ENCODE data around the gene AHCYL1. TPM values are rescaled to one million over a fixed set of nuclear protein-coding genes. Genes with fewer than 3 reads are reported as not detected.
A peak's percentile ranks its signal among the peaks of the same experiment; 100 is the strongest.

AHCYL1 gene
- total RNA-seq, 1 donor from 2014 or later, result 60.5 TPM

DNA sequence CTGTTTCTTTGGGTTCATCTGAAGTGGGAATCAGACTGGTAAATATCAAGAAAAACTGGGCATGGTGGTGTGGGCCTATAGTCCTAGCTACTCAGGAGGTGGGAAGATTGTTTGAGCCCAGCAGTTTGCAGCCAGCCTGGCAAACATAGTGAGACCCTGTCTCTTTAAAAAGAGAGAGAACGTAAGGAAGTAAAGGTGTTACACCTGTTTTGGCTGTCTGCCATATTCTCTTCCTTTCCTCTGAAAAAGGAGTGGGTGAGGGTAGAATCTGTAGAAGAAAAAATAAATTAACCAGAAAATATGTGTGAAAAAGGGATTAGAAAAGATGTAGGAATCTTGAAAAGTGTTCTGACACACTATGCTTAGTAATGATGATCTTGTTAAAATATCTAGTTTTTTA lies 20.0 kb downstream of the AHCYL1 start:
- FAIRE-seq, result no peak
- Histone ChIP-seq H3K9ac (ENCODE audit: low read length) (peak overlapping the region; percentile 76), H4K20me1 (ENCODE audit: insufficient read depth, low read length) (peaks cover 51% of the 10 kb centered on the region), H3K79me2 (ENCODE audit: insufficient read depth, low read length) (peaks cover 78% of the 10 kb centered on the region), H3K4me3 (ENCODE audit: insufficient read depth, low read depth, low read length) (peak overlapping the region; percentile 49), H3K9me3 (ENCODE audit: insufficient read depth, low read depth, low read length) (no peaks in the 10 kb centered on the region), H3K4me1 (ENCODE audit: insufficient read depth, low read length) (peaks cover 31% of the 10 kb centered on the region), H3K27ac (ENCODE audit: low read depth, low read length) (peak overlapping the region; percentile 79), H2AFZ (ENCODE audit: low read depth, low read length) (no peak overlapping the region), H3K4me2 (ENCODE audit: low read length) (peak overlapping the region; percentile 83), H3K27me3 (ENCODE audit: insufficient read depth, low read length) (no peaks in the 10 kb centered on the region), H3K36me3 (ENCODE audit: insufficient read depth, low read length) (peaks cover 10% of the 10 kb centered on the region)
- Mint-ChIP-seq H3K4me1 (ENCODE audit: low read depth, unreplicated experiment) (peaks cover 59% of the 10 kb centered on the region), H3K27ac (ENCODE audit: unreplicated experiment) (peak overlapping the region; percentile 93), H3K4me3 (ENCODE audit: unreplicated experiment) (peak overlapping the region; percentile 82), H3K36me3 (ENCODE audit: low read depth, unreplicated experiment) (no peaks in the 10 kb centered on the region), H3K27me3 (ENCODE audit: low read depth, unreplicated experiment) (no peaks in the 10 kb centered on the region), H3K9me3 (ENCODE audit: unreplicated experiment) (no peaks in the 10 kb centered on the region)
- DNase-seq (ENCODE audit: low read depth), result no peak
- TF ChIP-seq, protein P1, sequence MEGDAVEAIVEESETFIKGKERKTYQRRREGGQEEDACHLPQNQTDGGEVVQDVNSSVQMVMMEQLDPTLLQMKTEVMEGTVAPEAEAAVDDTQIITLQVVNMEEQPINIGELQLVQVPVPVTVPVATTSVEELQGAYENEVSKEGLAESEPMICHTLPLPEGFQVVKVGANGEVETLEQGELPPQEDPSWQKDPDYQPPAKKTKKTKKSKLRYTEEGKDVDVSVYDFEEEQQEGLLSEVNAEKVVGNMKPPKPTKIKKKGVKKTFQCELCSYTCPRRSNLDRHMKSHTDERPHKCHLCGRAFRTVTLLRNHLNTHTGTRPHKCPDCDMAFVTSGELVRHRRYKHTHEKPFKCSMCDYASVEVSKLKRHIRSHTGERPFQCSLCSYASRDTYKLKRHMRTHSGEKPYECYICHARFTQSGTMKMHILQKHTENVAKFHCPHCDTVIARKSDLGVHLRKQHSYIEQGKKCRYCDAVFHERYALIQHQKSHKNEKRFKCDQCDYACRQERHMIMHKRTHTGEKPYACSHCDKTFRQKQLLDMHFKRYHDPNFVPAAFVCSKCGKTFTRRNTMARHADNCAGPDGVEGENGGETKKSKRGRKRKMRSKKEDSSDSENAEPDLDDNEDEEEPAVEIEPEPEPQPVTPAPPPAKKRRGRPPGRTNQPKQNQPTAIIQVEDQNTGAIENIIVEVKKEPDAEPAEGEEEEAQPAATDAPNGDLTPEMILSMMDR (IDR thresholded peaks at IDR 0.05; ENCODE audit: insufficient read depth, low read depth, low read length), result no peak
- TF ChIP-seq EZH2 (IDR thresholded peaks at IDR 0.05; ENCODE audit: insufficient read depth, low read length), result no peak

DNA sequence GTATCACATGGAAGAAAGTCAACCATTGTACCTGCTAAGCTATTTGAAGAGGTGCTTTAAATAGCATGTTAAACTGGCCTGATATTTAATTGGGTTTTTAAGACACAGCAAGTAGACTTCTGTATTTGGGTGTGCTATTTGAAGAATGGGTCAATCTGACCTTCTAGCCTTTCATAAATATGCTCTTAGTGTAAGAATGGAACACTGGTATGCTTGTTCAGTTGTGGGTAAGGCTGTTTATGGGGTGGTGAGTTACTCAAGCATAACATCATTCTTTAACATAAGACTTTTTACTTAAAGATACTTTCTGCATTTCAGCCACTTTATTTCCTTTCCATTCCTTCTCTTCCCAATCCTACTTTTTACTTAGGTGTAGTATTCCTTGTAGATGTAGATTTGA lies 21.4 kb downstream of the AHCYL1 start:
- Mint-ChIP-seq H3K4me1 (ENCODE audit: low read depth, unreplicated experiment) (peaks cover 61% of the 10 kb centered on the region), H3K27me3 (ENCODE audit: low read depth, unreplicated experiment) (no peaks in the 10 kb centered on the region), H3K9me3 (ENCODE audit: unreplicated experiment) (no peaks in the 10 kb centered on the region), H3K4me3 (ENCODE audit: unreplicated experiment) (peak overlapping the region; percentile 82), H3K36me3 (ENCODE audit: low read depth, unreplicated experiment) (peaks cover 4% of the 10 kb centered on the region), H3K27ac (ENCODE audit: unreplicated experiment) (no peak overlapping the region)
- no peak overlapping the region for H3K4me3 ChIP-seq (ENCODE audit: insufficient read depth, low read depth, low read length)
- H3K4me1 ChIP-seq (ENCODE audit: insufficient read depth, low read length), result peaks cover 31% of the 10 kb centered on the region
- no peaks in the 10 kb centered on the region for H3K27me3 ChIP-seq (ENCODE audit: insufficient read depth, low read length)
- H3K79me2 ChIP-seq (ENCODE audit: insufficient read depth, low read length), result peaks cover 64% of the 10 kb centered on the region
- H2AFZ ChIP-seq (ENCODE audit: low read depth, low read length), result no peak overlapping the region
- H3K4me2 ChIP-seq (ENCODE audit: low read length), result peak overlapping the region; percentile 83
- no peaks in the 10 kb centered on the region for H3K9me3 ChIP-seq (ENCODE audit: insufficient read depth, low read depth, low read length)
- no peak for TF ChIP-seq EZH2 (IDR thresholded peaks at IDR 0.05; ENCODE audit: insufficient read depth, low read length)
- TF ChIP-seq, protein P1 (IDR thresholded peaks at IDR 0.05; ENCODE audit: insufficient read depth, low read depth, low read length), result no peak
- DNase-seq (ENCODE audit: low read depth) (peak; percentile 40), FAIRE-seq (no peak)
- no peak overlapping the region for H3K27ac ChIP-seq (ENCODE audit: low read depth, low read length)
- peaks cover 24% of the 10 kb centered on the region for H3K36me3 ChIP-seq (ENCODE audit: insufficient read depth, low read length)
- H3K9ac ChIP-seq (ENCODE audit: low read length), result no peak overlapping the region
- peaks cover 48% of the 10 kb centered on the region for H4K20me1 ChIP-seq (ENCODE audit: insufficient read depth, low read length)

DNA sequence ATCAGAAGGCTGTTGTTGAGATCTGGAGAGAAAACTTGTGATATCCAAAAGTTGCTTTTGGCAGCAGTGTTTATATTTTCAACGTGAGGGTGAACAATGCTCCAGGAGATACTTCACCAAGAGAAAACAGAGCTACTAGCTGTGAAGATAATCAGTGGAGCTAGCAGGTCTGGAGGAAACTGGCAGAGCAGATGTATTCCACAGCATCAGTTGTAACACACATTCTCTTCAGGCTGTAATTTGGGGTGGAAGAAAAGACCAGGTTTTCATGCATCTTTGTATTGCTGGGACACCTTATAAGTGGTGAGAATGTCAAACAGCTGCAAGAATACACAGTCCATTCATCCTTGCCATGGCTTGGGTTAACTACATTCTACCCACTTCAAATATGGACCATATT lies 22.0 kb downstream of the AHCYL1 start:
- FAIRE-seq (no peak), DNase-seq (ENCODE audit: low read depth) (no peak)
- Mint-ChIP-seq H3K27me3 (ENCODE audit: low read depth, unreplicated experiment) (no peaks in the 10 kb centered on the region), H3K4me3 (ENCODE audit: unreplicated experiment) (peak overlapping the region; percentile 82), H3K27ac (ENCODE audit: unreplicated experiment) (peak overlapping the region; percentile 67), H3K4me1 (ENCODE audit: low read depth, unreplicated experiment) (peaks cover 62% of the 10 kb centered on the region), H3K9me3 (ENCODE audit: unreplicated experiment) (no peaks in the 10 kb centered on the region), H3K36me3 (ENCODE audit: low read depth, unreplicated experiment) (peaks cover 7% of the 10 kb centered on the region)
- no peak overlapping the region for H3K4me2 ChIP-seq (ENCODE audit: low read length)
- peaks cover 61% of the 10 kb centered on the region for H3K79me2 ChIP-seq (ENCODE audit: insufficient read depth, low read length)
- no peak overlapping the region for H3K27ac ChIP-seq (ENCODE audit: low read depth, low read length)
- no peak for TF ChIP-seq EZH2 (IDR thresholded peaks at IDR 0.05; ENCODE audit: insufficient read depth, low read length)
- TF ChIP-seq, protein P1 (IDR thresholded peaks at IDR 0.05; ENCODE audit: insufficient read depth, low read depth, low read length), result no peak
- no peaks in the 10 kb centered on the region for H3K27me3 ChIP-seq (ENCODE audit: insufficient read depth, low read length)
- no peaks in the 10 kb centered on the region for H3K9me3 ChIP-seq (ENCODE audit: insufficient read depth, low read depth, low read length)
- peaks cover 53% of the 10 kb centered on the region for H4K20me1 ChIP-seq (ENCODE audit: insufficient read depth, low read length)
- no peak overlapping the region for H2AFZ ChIP-seq (ENCODE audit: low read depth, low read length)
- H3K4me3 ChIP-seq (ENCODE audit: insufficient read depth, low read depth, low read length), result no peak overlapping the region
- H3K4me1 ChIP-seq (ENCODE audit: insufficient read depth, low read length), result peaks cover 31% of the 10 kb centered on the region
- H3K36me3 ChIP-seq (ENCODE audit: insufficient read depth, low read length), result peaks cover 29% of the 10 kb centered on the region
- H3K9ac ChIP-seq (ENCODE audit: low read length), result no peak overlapping the region

All from astrocyte (in vitro differentiated cells and primary cell).